GM23338 (cell line): ENCODE measurements around the gene FAR1. TPM values are rescaled to one million over a fixed set of nuclear protein-coding genes. Genes with fewer than 3 reads are reported as not detected.

ENCODE experiments used
- ATAC-seq: fragments of 200-7000 bp; cut with Tn5 transposase; 3 replicates; pipeline ENCODE4 v1.9.1; 2020
- DNase-seq: peaks from one replicate; pipeline ENCODE4 v3.0.0-alpha.2; 2015; ENCODE audit warnings: low spot score
- H2AFZ ChIP-seq: fragments of 200-600 bp; sonication (generic); 2 replicates; pipeline ENCODE4 v1.8.0; 2016; ENCODE audit warnings: antibody characterized with exemption, mild to moderate bottlenecking, moderate library complexity
- H3F3A ChIP-seq: fragments of 200-600 bp; sonication (generic); replicated peaks from 2 replicates; pipeline ENCODE4 v1.8.0; 2017; ENCODE audit warnings: antibody characterized with exemption, mixed run types, low read depth
- H3K27ac ChIP-seq: fragments of 200-600 bp; sonication (generic); 2 replicates; pipeline ENCODE4 v1.6.1; 2016; ENCODE audit warnings: low read depth
- H3K27me3 ChIP-seq: fragments of 200-600 bp; sonication (generic); 2 replicates; pipeline ENCODE4 v1.8.0; 2016; ENCODE audit warnings: mild to moderate bottlenecking, mixed run types, moderate library complexity; ENCODE audit not compliant: insufficient read depth
- H3K36me3 ChIP-seq: fragments of 200-600 bp; sonication (generic); 2 replicates; pipeline ENCODE4 v1.8.0; 2016; ENCODE audit warnings: mild to moderate bottlenecking; ENCODE audit not compliant: insufficient read depth
- H3K4me1 ChIP-seq: fragments of 200-600 bp; sonication (generic); 2 replicates; pipeline ENCODE4 v1.8.0; 2016; ENCODE audit warnings: mild to moderate bottlenecking, moderate library complexity; ENCODE audit not compliant: insufficient read depth
- H3K4me2 ChIP-seq: fragments of 200-600 bp; sonication (generic); 2 replicates; pipeline ENCODE4 v1.7.1; 2017; ENCODE audit warnings: mixed run types
- H3K4me3 ChIP-seq: fragments of 200-600 bp; sonication (generic); 2 replicates; pipeline ENCODE4 v1.6.1; 2016; ENCODE audit warnings: mixed run types
- H3K79me2 ChIP-seq: fragments of 200-600 bp; sonication (generic); replicated peaks from 2 replicates; pipeline ENCODE4 v1.8.0; 2017; ENCODE audit warnings: mild to moderate bottlenecking; ENCODE audit not compliant: insufficient read depth
- H3K9me2 ChIP-seq: fragments of 200-600 bp; sonication (generic); 2 replicates; pipeline ENCODE4 v1.8.0; 2017; ENCODE audit not compliant: insufficient read depth
- H4K20me1 ChIP-seq: fragments of 200-600 bp; sonication (generic); replicated peaks from 2 replicates; pipeline ENCODE4 v1.8.0; 2017; ENCODE audit warnings: mild to moderate bottlenecking; ENCODE audit not compliant: insufficient read depth
- H3K27ac Mint-ChIP-seq: 2 replicates; pipeline ENCODE4 v1.8.0; 2020; ENCODE audit warnings: inconsistent platforms, mild to moderate bottlenecking, moderate library complexity, mixed read lengths
- H3K27me3 Mint-ChIP-seq: 3 replicates; pipeline ENCODE4 v1.8.0; 2022; ENCODE audit warnings: low read depth, mild to moderate bottlenecking, moderate library complexity, mixed read lengths, inconsistent platforms; ENCODE audit not compliant: insufficient read depth, poor library complexity
- H3K36me3 Mint-ChIP-seq: 3 replicates; pipeline ENCODE4 v1.8.0; 2021; ENCODE audit warnings: low read depth, mild to moderate bottlenecking, inconsistent platforms, moderate library complexity, mixed read lengths
- H3K4me1 Mint-ChIP-seq: 3 replicates; pipeline ENCODE4 v1.8.0; 2020; ENCODE audit warnings: mild to moderate bottlenecking, inconsistent platforms, mixed read lengths
- H3K4me3 Mint-ChIP-seq: 3 replicates; pipeline ENCODE4 v1.8.0; 2021; ENCODE audit warnings: moderate library complexity, mild to moderate bottlenecking, inconsistent platforms, mixed read lengths
- H3K9me3 Mint-ChIP-seq: 3 replicates; pipeline ENCODE4 v1.8.0; 2020; ENCODE audit warnings: moderate library complexity, mild to moderate bottlenecking, inconsistent platforms, mixed read lengths
- CREB1 ChIP-seq: fragments of 250-450 bp; sonication (Bioruptor Pico); IDR thresholded peaks from 2 replicates; pipeline ENCODE4 v1.5.0; 2020; ENCODE audit warnings: low read depth, mild to moderate bottlenecking, moderate library complexity
- EZH2 ChIP-seq: fragments of 200-600 bp; sonication (generic); IDR thresholded peaks from one replicate; pipeline ENCODE4 v1.8.0; 2017; ENCODE audit warnings: antibody characterized with exemption, mild to moderate bottlenecking, low read depth; ENCODE audit not compliant: unreplicated experiment
- EZH2phosphoT487 ChIP-seq: fragments of 200-600 bp; sonication (generic); IDR thresholded peaks from one replicate; pipeline ENCODE4 v1.8.1; 2018; ENCODE audit warnings: antibody characterized with exemption; ENCODE audit not compliant: unreplicated experiment
- JUNB ChIP-seq: IDR thresholded peaks from one replicate; pipeline ENCODE4 v1.6.1; 2016; ENCODE audit warnings: antibody characterized with exemption; ENCODE audit not compliant: unreplicated experiment
- NANOG ChIP-seq: IDR thresholded peaks from 2 replicates; pipeline ENCODE4 v1.6.1; 2016; ENCODE audit warnings: antibody characterized with exemption, borderline replicate concordance
- POLR2AphosphoS5 ChIP-seq: IDR thresholded peaks from 2 replicates; pipeline ENCODE4 v1.6.1; 2016; ENCODE audit warnings: antibody characterized with exemption, low read depth
- STAT1 ChIP-seq: IDR thresholded peaks from one replicate; pipeline ENCODE4 v1.6.1; 2016; ENCODE audit warnings: antibody characterized with exemption; ENCODE audit not compliant: unreplicated experiment
- ZNF114 ChIP-seq: fragments of 250-450 bp; sonication (Bioruptor Pico); IDR thresholded peaks from 2 replicates; pipeline ENCODE4 v1.5.0; 2020; ENCODE audit warnings: mild to moderate bottlenecking, moderate library complexity
- ZNF331 ChIP-seq: fragments of 250-450 bp; sonication (Bioruptor Pico); IDR thresholded peaks from 2 replicates; pipeline ENCODE4 v1.5.0; 2020; ENCODE audit warnings: low read depth, mild to moderate bottlenecking, moderate library complexity
- polyA plus RNA-seq: library from polyadenylated mRNA; unstranded; fragments of >200 nt; fragmentation: Nextera tagmentation; extraction: Ambion mirVana; gene quantifications from 2 replicates; pipeline ENCODE4 v1.2.1, GENCODE V29; 2016
- total RNA-seq: library from RNA; depleted of rRNA; stranded (reverse); fragments of >200 nt; shearing (Covaris generic); gene quantifications from 2 replicates; pipeline ENCODE4 v1.2.3, GENCODE V29; 2014
- TF ChIP-seq, protein P1 (sequence below), 2 experiments: fragments of 200-600 bp in 1 of 2; sonication (generic) in 1 of 2; conservative IDR thresholded peaks; 2 replicates each; pipeline versions ENCODE4 v1.5.1 to v1.6.1; 2016 to 2017; ENCODE audit warnings: antibody characterized with exemption in 2 of 2, low read depth in 2 of 2, mild to moderate bottlenecking in 2 of 2, moderate library complexity in 1 of 2
- TF ChIP-seq, protein P2 (sequence below): fragments of 250-450 bp; sonication (Bioruptor Pico); IDR thresholded peaks from 2 replicates; pipeline ENCODE4 v1.5.0; 2020; ENCODE audit warnings: mild to moderate bottlenecking, moderate library complexity
- TF ChIP-seq, protein P3 (sequence below): IDR thresholded peaks from 2 replicates; pipeline ENCODE4 v1.6.1; 2016; ENCODE audit warnings: antibody characterized with exemption

The FAR1 gene
- total and polyA plus RNA-seq, 2 experiments from 2014 or later: 27.3 to 79.5 TPM

DNA sequence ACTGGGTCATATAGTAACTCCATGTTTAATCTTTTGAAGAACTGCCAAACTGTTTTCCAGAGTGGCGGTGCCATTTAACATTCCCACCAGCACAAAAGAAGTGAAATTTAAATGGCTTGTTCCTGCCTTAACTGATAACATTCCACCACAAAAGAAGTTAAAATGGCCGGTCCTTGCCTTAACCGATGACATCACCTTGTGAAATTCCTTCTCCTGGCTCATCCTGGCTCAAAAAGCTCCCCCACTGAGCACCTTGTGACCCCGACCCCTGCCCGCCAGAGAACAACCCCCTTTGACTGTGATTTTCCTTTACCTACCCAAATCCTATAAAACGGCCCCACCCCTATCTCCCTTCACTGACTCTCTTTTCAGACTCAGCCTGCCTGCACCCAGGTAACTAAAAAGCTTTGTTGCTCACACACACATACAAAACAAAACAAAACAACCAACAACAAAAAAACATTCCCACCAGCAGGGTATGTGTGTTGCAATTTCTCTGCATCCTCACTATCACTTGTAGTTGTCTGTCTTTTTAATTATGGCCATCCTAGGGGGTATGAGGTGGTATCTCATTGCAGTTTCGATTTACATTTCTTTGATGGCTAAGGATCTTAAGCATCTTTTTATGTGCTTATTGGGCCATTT is 109.0 kb downstream of the FAR1 start:
- Mint-ChIP-seq H3K27me3 (peaks cover 6% of the 10 kb centered on the region), H3K27ac (peak overlapping the region; percentile 89), H3K4me1 (peaks cover 38% of the 10 kb centered on the region), H3K4me3 (peak overlapping the region; percentile 41), H3K36me3 (no peaks in the 10 kb centered on the region), H3K9me3 (no peaks in the 10 kb centered on the region)
- Histone ChIP-seq H3K9me2 (no peaks in the 10 kb centered on the region), H3K36me3 (no peaks in the 10 kb centered on the region), H3F3A (no peaks in the 10 kb centered on the region), H3K27ac (peak overlapping the region; percentile 71), H3K79me2 (no peaks in the 10 kb centered on the region), H4K20me1 (no peaks in the 10 kb centered on the region), H2AFZ (no peak overlapping the region), H3K4me2 (peak overlapping the region; percentile 35), H3K4me3 (peak overlapping the region; percentile 7), H3K27me3 (no peaks in the 10 kb centered on the region), H3K4me1 (peaks cover 22% of the 10 kb centered on the region)
- peak; percentile 83 for DNase-seq
- peak; percentile 71 for ATAC-seq
- TF ChIP-seq ZNF114 (CRISPR knock-in tag) (no peak), CREB1 (peak; percentile 46; the same call in 1 of the 2 replicates)

DNA sequence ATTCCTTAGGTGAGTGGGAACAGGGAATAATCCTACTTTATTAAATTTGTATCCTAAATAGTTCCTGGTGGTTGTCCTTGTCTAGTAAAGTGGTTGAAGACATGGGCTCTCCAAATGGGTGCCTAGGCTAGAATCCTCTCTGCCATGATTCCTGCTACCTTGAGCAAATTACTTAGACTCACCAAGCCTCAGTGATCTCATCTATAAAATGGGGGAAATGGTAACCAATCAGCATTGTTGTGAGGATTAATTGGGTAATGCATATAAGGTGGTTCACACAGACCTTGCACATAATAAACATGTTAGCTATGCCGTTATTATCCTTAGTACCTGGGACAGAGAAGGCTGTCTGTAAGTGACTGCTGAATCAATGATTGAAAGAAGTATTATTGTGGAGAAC is 109.9 kb downstream of the FAR1 start:
- H3K27ac ChIP-seq: peak overlapping the region; percentile 58; the same call in 1 of the 2 replicates
- ATAC-seq (no peak), DNase-seq (no peak)
- no peaks in the 10 kb centered on the region for H3K9me3 Mint-ChIP-seq
- no peak overlapping the region for H2AFZ ChIP-seq
- H3K4me1 ChIP-seq: peaks cover 22% of the 10 kb centered on the region
- peaks cover 30% of the 10 kb centered on the region for H3K4me1 Mint-ChIP-seq
- H3K4me2 ChIP-seq: peak overlapping the region; percentile 33
- H3K27ac Mint-ChIP-seq: no peak overlapping the region
- H3K27me3 ChIP-seq: no peaks in the 10 kb centered on the region
- H3K4me3 Mint-ChIP-seq: no peak overlapping the region
- no peaks in the 10 kb centered on the region for H3K36me3 Mint-ChIP-seq
- H3F3A ChIP-seq: no peaks in the 10 kb centered on the region
- H3K4me3 ChIP-seq: no peak overlapping the region
- H3K9me2 ChIP-seq: no peaks in the 10 kb centered on the region
- no peaks in the 10 kb centered on the region for H3K36me3 ChIP-seq
- H3K27me3 Mint-ChIP-seq: peaks cover 6% of the 10 kb centered on the region
- H4K20me1 ChIP-seq: no peaks in the 10 kb centered on the region
- no peaks in the 10 kb centered on the region for H3K79me2 ChIP-seq
- TF ChIP-seq NANOG: no peak
- TF ChIP-seq, protein P1, sequence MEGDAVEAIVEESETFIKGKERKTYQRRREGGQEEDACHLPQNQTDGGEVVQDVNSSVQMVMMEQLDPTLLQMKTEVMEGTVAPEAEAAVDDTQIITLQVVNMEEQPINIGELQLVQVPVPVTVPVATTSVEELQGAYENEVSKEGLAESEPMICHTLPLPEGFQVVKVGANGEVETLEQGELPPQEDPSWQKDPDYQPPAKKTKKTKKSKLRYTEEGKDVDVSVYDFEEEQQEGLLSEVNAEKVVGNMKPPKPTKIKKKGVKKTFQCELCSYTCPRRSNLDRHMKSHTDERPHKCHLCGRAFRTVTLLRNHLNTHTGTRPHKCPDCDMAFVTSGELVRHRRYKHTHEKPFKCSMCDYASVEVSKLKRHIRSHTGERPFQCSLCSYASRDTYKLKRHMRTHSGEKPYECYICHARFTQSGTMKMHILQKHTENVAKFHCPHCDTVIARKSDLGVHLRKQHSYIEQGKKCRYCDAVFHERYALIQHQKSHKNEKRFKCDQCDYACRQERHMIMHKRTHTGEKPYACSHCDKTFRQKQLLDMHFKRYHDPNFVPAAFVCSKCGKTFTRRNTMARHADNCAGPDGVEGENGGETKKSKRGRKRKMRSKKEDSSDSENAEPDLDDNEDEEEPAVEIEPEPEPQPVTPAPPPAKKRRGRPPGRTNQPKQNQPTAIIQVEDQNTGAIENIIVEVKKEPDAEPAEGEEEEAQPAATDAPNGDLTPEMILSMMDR (conservative IDR thresholded peaks at IDR 0.05; ENCODE audit: low read depth in 2 of 2): no peak
- no peak for TF ChIP-seq JUNB
- TF ChIP-seq EZH2phosphoT487: no peak
- TF ChIP-seq ZNF114 (CRISPR knock-in tag): no peak
- no peak for TF ChIP-seq STAT1
- TF ChIP-seq POLR2AphosphoS5: no peak
- TF ChIP-seq EZH2: no peak
- no peak for TF ChIP-seq ZNF331
- no peak for TF ChIP-seq CREB1
- TF ChIP-seq, protein P2, sequence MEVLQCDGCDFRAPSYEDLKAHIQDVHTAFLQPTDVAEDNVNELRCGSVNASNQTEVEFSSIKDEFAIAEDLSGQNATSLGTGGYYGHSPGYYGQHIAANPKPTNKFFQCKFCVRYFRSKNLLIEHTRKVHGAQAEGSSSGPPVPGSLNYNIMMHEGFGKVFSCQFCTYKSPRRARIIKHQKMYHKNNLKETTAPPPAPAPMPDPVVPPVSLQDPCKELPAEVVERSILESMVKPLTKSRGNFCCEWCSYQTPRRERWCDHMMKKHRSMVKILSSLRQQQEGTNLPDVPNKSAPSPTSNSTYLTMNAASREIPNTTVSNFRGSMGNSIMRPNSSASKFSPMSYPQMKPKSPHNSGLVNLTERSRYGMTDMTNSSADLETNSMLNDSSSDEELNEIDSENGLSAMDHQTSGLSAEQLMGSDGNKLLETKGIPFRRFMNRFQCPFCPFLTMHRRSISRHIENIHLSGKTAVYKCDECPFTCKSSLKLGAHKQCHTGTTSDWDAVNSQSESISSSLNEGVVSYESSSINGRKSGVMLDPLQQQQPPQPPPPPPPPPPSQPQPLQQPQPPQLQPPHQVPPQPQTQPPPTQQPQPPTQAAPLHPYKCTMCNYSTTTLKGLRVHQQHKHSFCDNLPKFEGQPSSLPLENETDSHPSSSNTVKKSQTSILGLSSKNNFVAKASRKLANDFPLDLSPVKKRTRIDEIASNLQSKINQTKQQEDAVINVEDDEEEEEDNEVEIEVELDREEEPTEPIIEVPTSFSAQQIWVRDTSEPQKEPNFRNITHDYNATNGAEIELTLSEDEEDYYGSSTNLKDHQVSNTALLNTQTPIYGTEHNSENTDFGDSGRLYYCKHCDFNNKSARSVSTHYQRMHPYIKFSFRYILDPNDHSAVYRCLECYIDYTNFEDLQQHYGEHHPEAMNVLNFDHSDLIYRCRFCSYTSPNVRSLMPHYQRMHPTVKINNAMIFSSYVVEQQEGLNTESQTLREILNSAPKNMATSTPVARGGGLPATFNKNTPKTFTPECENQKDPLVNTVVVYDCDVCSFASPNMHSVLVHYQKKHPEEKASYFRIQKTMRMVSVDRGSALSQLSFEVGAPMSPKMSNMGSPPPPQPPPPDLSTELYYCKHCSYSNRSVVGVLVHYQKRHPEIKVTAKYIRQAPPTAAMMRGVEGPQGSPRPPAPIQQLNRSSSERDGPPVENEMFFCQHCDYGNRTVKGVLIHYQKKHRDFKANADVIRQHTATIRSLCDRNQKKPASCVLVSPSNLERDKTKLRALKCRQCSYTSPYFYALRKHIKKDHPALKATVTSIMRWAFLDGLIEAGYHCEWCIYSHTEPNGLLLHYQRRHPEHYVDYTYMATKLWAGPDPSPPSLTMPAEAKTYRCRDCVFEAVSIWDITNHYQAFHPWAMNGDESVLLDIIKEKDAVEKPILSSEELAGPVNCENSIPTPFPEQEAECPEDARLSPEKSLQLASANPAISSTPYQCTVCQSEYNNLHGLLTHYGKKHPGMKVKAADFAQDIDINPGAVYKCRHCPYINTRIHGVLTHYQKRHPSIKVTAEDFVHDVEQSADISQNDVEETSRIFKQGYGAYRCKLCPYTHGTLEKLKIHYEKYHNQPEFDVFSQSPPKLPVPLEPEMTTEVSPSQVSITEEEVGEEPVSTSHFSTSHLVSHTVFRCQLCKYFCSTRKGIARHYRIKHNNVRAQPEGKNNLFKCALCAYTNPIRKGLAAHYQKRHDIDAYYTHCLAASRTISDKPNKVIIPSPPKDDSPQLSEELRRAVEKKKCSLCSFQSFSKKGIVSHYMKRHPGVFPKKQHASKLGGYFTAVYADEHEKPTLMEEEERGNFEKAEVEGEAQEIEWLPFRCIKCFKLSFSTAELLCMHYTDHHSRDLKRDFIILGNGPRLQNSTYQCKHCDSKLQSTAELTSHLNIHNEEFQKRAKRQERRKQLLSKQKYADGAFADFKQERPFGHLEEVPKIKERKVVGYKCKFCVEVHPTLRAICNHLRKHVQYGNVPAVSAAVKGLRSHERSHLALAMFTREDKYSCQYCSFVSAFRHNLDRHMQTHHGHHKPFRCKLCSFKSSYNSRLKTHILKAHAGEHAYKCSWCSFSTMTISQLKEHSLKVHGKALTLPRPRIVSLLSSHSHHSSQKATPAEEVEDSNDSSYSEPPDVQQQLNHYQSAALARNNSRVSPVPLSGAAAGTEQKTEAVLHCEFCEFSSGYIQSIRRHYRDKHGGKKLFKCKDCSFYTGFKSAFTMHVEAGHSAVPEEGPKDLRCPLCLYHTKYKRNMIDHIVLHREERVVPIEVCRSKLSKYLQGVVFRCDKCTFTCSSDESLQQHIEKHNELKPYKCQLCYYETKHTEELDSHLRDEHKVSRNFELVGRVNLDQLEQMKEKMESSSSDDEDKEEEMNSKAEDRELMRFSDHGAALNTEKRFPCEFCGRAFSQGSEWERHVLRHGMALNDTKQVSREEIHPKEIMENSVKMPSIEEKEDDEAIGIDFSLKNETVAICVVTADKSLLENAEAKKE (CRISPR knock-in tag): no peak
- TF ChIP-seq, protein P3, sequence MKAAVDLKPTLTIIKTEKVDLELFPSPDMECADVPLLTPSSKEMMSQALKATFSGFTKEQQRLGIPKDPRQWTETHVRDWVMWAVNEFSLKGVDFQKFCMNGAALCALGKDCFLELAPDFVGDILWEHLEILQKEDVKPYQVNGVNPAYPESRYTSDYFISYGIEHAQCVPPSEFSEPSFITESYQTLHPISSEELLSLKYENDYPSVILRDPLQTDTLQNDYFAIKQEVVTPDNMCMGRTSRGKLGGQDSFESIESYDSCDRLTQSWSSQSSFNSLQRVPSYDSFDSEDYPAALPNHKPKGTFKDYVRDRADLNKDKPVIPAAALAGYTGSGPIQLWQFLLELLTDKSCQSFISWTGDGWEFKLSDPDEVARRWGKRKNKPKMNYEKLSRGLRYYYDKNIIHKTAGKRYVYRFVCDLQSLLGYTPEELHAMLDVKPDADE: no peak
